ENCODE measurements around the gene OTC.

- TF ChIP-seq POLR2AphosphoS5 (IDR thresholded peaks at IDR 0.05) (no peak), POLR2A (IDR thresholded peaks at IDR 0.05) (no peak), EP300 (IDR thresholded peaks at IDR 0.05) (no peak)
- TF ChIP-seq, protein P1, sequence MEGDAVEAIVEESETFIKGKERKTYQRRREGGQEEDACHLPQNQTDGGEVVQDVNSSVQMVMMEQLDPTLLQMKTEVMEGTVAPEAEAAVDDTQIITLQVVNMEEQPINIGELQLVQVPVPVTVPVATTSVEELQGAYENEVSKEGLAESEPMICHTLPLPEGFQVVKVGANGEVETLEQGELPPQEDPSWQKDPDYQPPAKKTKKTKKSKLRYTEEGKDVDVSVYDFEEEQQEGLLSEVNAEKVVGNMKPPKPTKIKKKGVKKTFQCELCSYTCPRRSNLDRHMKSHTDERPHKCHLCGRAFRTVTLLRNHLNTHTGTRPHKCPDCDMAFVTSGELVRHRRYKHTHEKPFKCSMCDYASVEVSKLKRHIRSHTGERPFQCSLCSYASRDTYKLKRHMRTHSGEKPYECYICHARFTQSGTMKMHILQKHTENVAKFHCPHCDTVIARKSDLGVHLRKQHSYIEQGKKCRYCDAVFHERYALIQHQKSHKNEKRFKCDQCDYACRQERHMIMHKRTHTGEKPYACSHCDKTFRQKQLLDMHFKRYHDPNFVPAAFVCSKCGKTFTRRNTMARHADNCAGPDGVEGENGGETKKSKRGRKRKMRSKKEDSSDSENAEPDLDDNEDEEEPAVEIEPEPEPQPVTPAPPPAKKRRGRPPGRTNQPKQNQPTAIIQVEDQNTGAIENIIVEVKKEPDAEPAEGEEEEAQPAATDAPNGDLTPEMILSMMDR (IDR thresholded peaks at IDR 0.05) = no peak
Measured at GRCh38 chrX:38341442-38341841, 11.0 kb upstream of the OTC start.
